Measurements from ENCODE around the gene SMYD4.
"Not testable (repeated sequence)": the region's sequence is repeated elsewhere in the genome, so short reads cannot be mapped to it uniquely, and the experiment has no call there.

The SMYD4 gene

GRCh38 chr17:1776328-1776727 is 53.4 kb downstream of the SMYD4 start:
- CTCF ChIA-PET: interaction anchor here (0.9 to 2.3 kb wide), 3 partner anchors 7 to 57 kb away, joined by 3 to 9 read pairs (median 4); no protein-coding TSS in a partner anchor
- no peak for DNase-seq (ENCODE audit: low read depth, low spot score)
- POLR2A ChIA-PET: no interaction called here
- no peak for TF ChIP-seq CTCF (IDR thresholded peaks at IDR 0.05; ENCODE audit: insufficient read depth, low read length, missing control alignments)
- no peak overlapping the region for H3K4me3 ChIP-seq (ENCODE audit: low read depth, low read length)

- no peak for TF ChIP-seq CTCF (IDR thresholded peaks at IDR 0.05; ENCODE audit: insufficient read depth, low read length, missing control alignments)
- ChIA-PET POLR2A (interaction anchor here (1.3 to 3.0 kb wide), 2 partner anchors 13 to 58 kb away, joined by 3 to 11 read pairs; partner anchors contain the start of gene SERPINF1), CTCF (interaction anchor here (0.8 to 1.9 kb wide), 3 partner anchors 9 to 53 kb away, joined by 4 to 13 read pairs (median 9); no protein-coding TSS in a partner anchor)
- H3K4me3 ChIP-seq (ENCODE audit: low read depth, low read length): no peak overlapping the region
- DNase-seq (ENCODE audit: low read depth, low spot score): no peak
Observed at GRCh38 chr17:1774390-1775176, 55.1 kb downstream of the SMYD4 start.

- ChIA-PET POLR2A (interaction anchor here (1.1 to 3.0 kb wide), 3 partner anchors 12 to 57 kb away, joined by 3 to 11 read pairs (median 5); partner anchors contain the start of genes SERPINF1 and WDR81), CTCF (interaction anchor here (0.7 to 1.9 kb wide), 4 partner anchors 8 to 52 kb away, joined by 3 to 13 read pairs (median 6); no protein-coding TSS in a partner anchor)
- no peak overlapping the region for H3K4me3 ChIP-seq (ENCODE audit: low read depth, low read length)
- DNase-seq (ENCODE audit: low read depth, low spot score): no peak
- no peak for TF ChIP-seq CTCF (IDR thresholded peaks at IDR 0.05; ENCODE audit: insufficient read depth, low read length, missing control alignments)
Observed at GRCh38 chr17:1773696-1774181, 56.0 kb downstream of the SMYD4 start.

- not testable (repeated sequence) for DNase-seq (ENCODE audit: low read depth, low spot score); H3K4me3 ChIP-seq (ENCODE audit: low read depth, low read length)
- CTCF ChIA-PET: interaction anchor here (0.7 to 1.9 kb wide), 4 partner anchors 7 to 52 kb away, joined by 3 to 13 read pairs (median 6); no protein-coding TSS in a partner anchor
- POLR2A ChIA-PET: interaction anchor here (1.1 to 3.0 kb wide), 4 partner anchors 11 to 56 kb away, joined by 3 to 11 read pairs (median 4); partner anchors contain the start of genes SERPINF1 and WDR81
Observed at GRCh38 chr17:1773000-1773695, 56.6 kb downstream of the SMYD4 start.

GRCh38 chr17:1769822-1770477 is 59.8 kb downstream of the SMYD4 start:
- DNase-seq (ENCODE audit: low read depth, low spot score): no peak
- POLR2A ChIA-PET: interaction anchor here (0.6 kb wide), 1 partner anchor 33 kb away, joined by 3 read pairs; no protein-coding TSS in a partner anchor
- H3K4me3 ChIP-seq (ENCODE audit: low read depth, low read length): no peak overlapping the region
- CTCF ChIA-PET: interaction anchor here (1.4 to 2.7 kb wide), 3 partner anchors 8 to 17 kb away, joined by 6 to 9 read pairs (median 7); no protein-coding TSS in a partner anchor
- TF ChIP-seq CTCF (IDR thresholded peaks at IDR 0.05; ENCODE audit: insufficient read depth, low read length, missing control alignments): no peak

GRCh38 chr17:1767358-1767757 is 62.3 kb downstream of the SMYD4 start:
- CTCF ChIA-PET: interaction anchor here (0.7 kb wide), 1 partner anchor 53 kb away, joined by 3 read pairs; no protein-coding TSS in a partner anchor
- POLR2A ChIA-PET: no interaction called here
- DNase-seq (ENCODE audit: low read depth, low spot score): no peak
- no peak overlapping the region for H3K4me3 ChIP-seq (ENCODE audit: low read depth, low read length)
- no peak for TF ChIP-seq CTCF (IDR thresholded peaks at IDR 0.05; ENCODE audit: insufficient read depth, low read length, missing control alignments)

Data from AG04449 (cell line).